ENCODE measurements around the gene LDLRAD4.

The LDLRAD4 gene

GRCh38 chr18:13354402-13354801 lies 135.8 kb downstream of the LDLRAD4 start:
- DNase-seq = no peak
- Histone ChIP-seq H3K4me1 (peaks cover 0 to 18% (median 1%) of the 10 kb centered on the region in 4 donors), H3K36me3 (no peaks in the 10 kb centered on the region), H3K9me3 (no peaks in the 10 kb centered on the region), H3K27me3 (no peaks in the 10 kb centered on the region), H3K27ac (no peak overlapping the region), H3K4me3 (no peak overlapping the region)
- intact Hi-C loops (cut with DNase I; ENCODE audit: low total_unique reads) = no loop called here
- TF ChIP-seq CTCF (IDR thresholded peaks at IDR 0.05) = no peak

- Histone ChIP-seq H3K27me3 (no peaks in the 10 kb centered on the region), H3K9me3 (no peaks in the 10 kb centered on the region), H3K36me3 (no peaks in the 10 kb centered on the region), H3K4me3 (no peak overlapping the region), H3K27ac (no peak overlapping the region), H3K4me1 (peaks cover 0 to 18% (median 1%) of the 10 kb centered on the region in 4 donors)
- DNase-seq = no peak
- TF ChIP-seq CTCF (IDR thresholded peaks at IDR 0.05) = no peak
- intact Hi-C loops (cut with DNase I; ENCODE audit: low total_unique reads) = no loop called here
Observed at GRCh38 chr18:13356032-13356431, 137.5 kb downstream of the LDLRAD4 start.

- no peak for DNase-seq
- intact Hi-C loops (cut with DNase I; ENCODE audit: low total_unique reads) = no loop called here
- peaks cover 0 to 13% (median 4%) of the 10 kb centered on the region in 4 donors for H3K4me1 ChIP-seq
- H3K4me3 ChIP-seq = no peak overlapping the region
- H3K9me3 ChIP-seq = no peaks in the 10 kb centered on the region
- no peak for TF ChIP-seq CTCF (IDR thresholded peaks at IDR 0.05)
- H3K27ac ChIP-seq = no peak overlapping the region
- H3K27me3 ChIP-seq = no peaks in the 10 kb centered on the region
- no peaks in the 10 kb centered on the region for H3K36me3 ChIP-seq
Observed at GRCh38 chr18:13357289-13357688, 138.7 kb downstream of the LDLRAD4 start.

- no peak for DNase-seq
- Histone ChIP-seq H3K36me3 (no peaks in the 10 kb centered on the region), H3K27ac (no peak overlapping the region), H3K9me3 (no peaks in the 10 kb centered on the region), H3K27me3 (no peaks in the 10 kb centered on the region), H3K4me3 (no peak overlapping the region), H3K4me1 (peaks cover 0 to 11% (median 5%) of the 10 kb centered on the region in 4 donors)
- TF ChIP-seq CTCF (IDR thresholded peaks at IDR 0.05) = no peak
- intact Hi-C loops (cut with DNase I; ENCODE audit: low total_unique reads) = no loop called here
Observed at GRCh38 chr18:13359210-13359609, 140.7 kb downstream of the LDLRAD4 start.

- Histone ChIP-seq H3K4me3 (no peak overlapping the region), H3K36me3 (no peaks in the 10 kb centered on the region), H3K27ac (no peak overlapping the region), H3K9me3 (no peaks in the 10 kb centered on the region), H3K27me3 (no peaks in the 10 kb centered on the region), H3K4me1 (peaks cover 0 to 10% (median 3%) of the 10 kb centered on the region in 4 donors)
- intact Hi-C loops (cut with DNase I; ENCODE audit: low total_unique reads) = no loop called here
- no peak for TF ChIP-seq CTCF (IDR thresholded peaks at IDR 0.05)
- no peak for DNase-seq
Observed at GRCh38 chr18:13361431-13361830, 142.9 kb downstream of the LDLRAD4 start.

GRCh38 chr18:13362051-13362450 lies 143.5 kb downstream of the LDLRAD4 start:
- Histone ChIP-seq H3K9me3 (no peaks in the 10 kb centered on the region), H3K4me1 (peaks cover 0 to 10% (median 3%) of the 10 kb centered on the region in 4 donors), H3K4me3 (no peak overlapping the region), H3K27me3 (no peaks in the 10 kb centered on the region), H3K36me3 (no peaks in the 10 kb centered on the region), H3K27ac (no peak overlapping the region)
- intact Hi-C loops (cut with DNase I; ENCODE audit: low total_unique reads) = no loop called here
- no peak for TF ChIP-seq CTCF (IDR thresholded peaks at IDR 0.05)
- no peak for DNase-seq

All from tibial artery (tissue), 4 donors.